Gastroesophageal sphincter (tissue), 4 donors: Measurements from ENCODE around the gene POGLUT2. TPM values are rescaled to one million over a fixed set of nuclear protein-coding genes. Genes with fewer than 3 reads are reported as not detected.
"Not testable (repeated sequence)": the region's sequence is repeated elsewhere in the genome, so short reads cannot be mapped to it uniquely, and the experiment has no call there.

Experiments
- ATAC-seq: fragments of 150-250 bp; one replicate; pipeline ENCODE4 v1.9.1; 2016; ENCODE audit warnings: mild to moderate bottlenecking, moderate library complexity
- H3K27ac ChIP-seq, 4 donors: fragments of 200-600 bp; sonication (generic) in 3 of 4; 1 replicate in 3 of 4; 2 replicates in 1 of 4; pipeline ENCODE4 v1.5.1; 2016 to 2019
- H3K27me3 ChIP-seq: fragments of 200-600 bp; sonication (generic); one replicate; pipeline ENCODE4 v1.5.1; 2019
- H3K36me3 ChIP-seq, 2 donors: fragments of 200-600 bp; sonication (generic); one replicate each; pipeline ENCODE4 v1.5.1; 2019; ENCODE audit warnings: control low read depth in 1 of 2
- H3K4me1 ChIP-seq, 3 donors: fragments of 200-600 bp; sonication (generic); 1 replicate in 2 of 3; 2 replicates in 1 of 3; pipeline ENCODE4 v1.5.1; 2016 to 2019; ENCODE audit warnings: control low read depth in 2 of 3
- H3K4me3 ChIP-seq, 2 donors: fragments of 200-600 bp; sonication (generic); one replicate each; pipeline ENCODE4 v1.5.1; 2019; ENCODE audit warnings: mild to moderate bottlenecking in 1 of 2, moderate library complexity in 1 of 2
- H3K9me3 ChIP-seq, 3 donors: fragments of 200-600 bp; sonication (generic); one replicate each; pipeline ENCODE4 v1.5.1; 2017 to 2019; ENCODE audit warnings: control low read depth in 2 of 3
- EP300 ChIP-seq: sonication (generic); formaldehyde crosslinking; IDR thresholded peaks from one replicate; pipeline ENCODE4 v1.6.1; 2017; ENCODE audit warnings: antibody characterized with exemption, mild to moderate bottlenecking
- POLR2A ChIP-seq, 2 donors: fragments of 450-650 bp; IDR thresholded peaks; one replicate each; pipeline ENCODE4 v1.6.1; 2017; ENCODE audit warnings: antibody characterized with exemption in 2 of 2, mild to moderate bottlenecking in 2 of 2, moderate library complexity in 1 of 2
- POLR2AphosphoS5 ChIP-seq: sonication (generic); formaldehyde crosslinking; IDR thresholded peaks from one replicate; pipeline ENCODE4 v1.6.1; 2017; ENCODE audit warnings: antibody characterized with exemption
- WGBS, 2 donors: methylation state at CpG; one replicate each; pipeline ENCODE4 v1.1.5; 2018; ENCODE audit warnings: low coverage in 1 of 2; 5-methylcytosine and 5-hydroxymethylcytosine counted together
- total RNA-seq, 4 donors: library from RNA; depleted of rRNA; stranded (reverse); fragments of >200 nt; gene quantifications; one replicate each; pipeline ENCODE4 v1.1.0, GENCODE V29; 2016
- TF ChIP-seq, protein P1 (sequence below), 4 experiments: fragments of 200-600 bp in 2 of 4; fragments of 450-650 bp in 2 of 4; sonication (generic) in 1 of 4; IDR thresholded peaks; one replicate each; pipeline ENCODE4 v1.5.1; 2017 to 2019; ENCODE audit warnings: antibody characterized with exemption in 4 of 4, mild to moderate bottlenecking in 2 of 4, moderate library complexity in 2 of 4

The POGLUT2 gene
- total RNA-seq, 4 donors from 2014 or later: 3.5 to 17.9 (median 6.9) TPM

- H3K27me3 ChIP-seq: no peaks in the 10 kb centered on the region
- no peak overlapping the region for H3K27ac ChIP-seq
- peaks cover 0 to 15% (median 7%) of the 10 kb centered on the region in 3 donors for H3K4me1 ChIP-seq
- whole genome bisulfite sequencing, 2 donors: 81 to 100% methylated on average over 3 to 9 of the region's 9 CpGs
- no peak overlapping the region for H3K4me3 ChIP-seq
- peaks cover 0 to 39% of the 10 kb centered on the region in 2 donors for H3K36me3 ChIP-seq
- ATAC-seq: no peak
- TF ChIP-seq POLR2A (IDR thresholded peaks at IDR 0.05) (no peak), EP300 (no peak), POLR2AphosphoS5 (no peak)
- TF ChIP-seq, protein P1, sequence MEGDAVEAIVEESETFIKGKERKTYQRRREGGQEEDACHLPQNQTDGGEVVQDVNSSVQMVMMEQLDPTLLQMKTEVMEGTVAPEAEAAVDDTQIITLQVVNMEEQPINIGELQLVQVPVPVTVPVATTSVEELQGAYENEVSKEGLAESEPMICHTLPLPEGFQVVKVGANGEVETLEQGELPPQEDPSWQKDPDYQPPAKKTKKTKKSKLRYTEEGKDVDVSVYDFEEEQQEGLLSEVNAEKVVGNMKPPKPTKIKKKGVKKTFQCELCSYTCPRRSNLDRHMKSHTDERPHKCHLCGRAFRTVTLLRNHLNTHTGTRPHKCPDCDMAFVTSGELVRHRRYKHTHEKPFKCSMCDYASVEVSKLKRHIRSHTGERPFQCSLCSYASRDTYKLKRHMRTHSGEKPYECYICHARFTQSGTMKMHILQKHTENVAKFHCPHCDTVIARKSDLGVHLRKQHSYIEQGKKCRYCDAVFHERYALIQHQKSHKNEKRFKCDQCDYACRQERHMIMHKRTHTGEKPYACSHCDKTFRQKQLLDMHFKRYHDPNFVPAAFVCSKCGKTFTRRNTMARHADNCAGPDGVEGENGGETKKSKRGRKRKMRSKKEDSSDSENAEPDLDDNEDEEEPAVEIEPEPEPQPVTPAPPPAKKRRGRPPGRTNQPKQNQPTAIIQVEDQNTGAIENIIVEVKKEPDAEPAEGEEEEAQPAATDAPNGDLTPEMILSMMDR (IDR thresholded peaks at IDR 0.05): no peak
- no peaks in the 10 kb centered on the region for H3K9me3 ChIP-seq
Observed at GRCh38 chr13:102793611-102794355, 5.0 kb downstream of the POGLUT2 start.

GRCh38 chr13:102792396-102792795 is 6.4 kb downstream of the POGLUT2 start:
- no peak for TF ChIP-seq EP300
- no peak for TF ChIP-seq POLR2A (IDR thresholded peaks at IDR 0.05)
- no peak for TF ChIP-seq POLR2AphosphoS5
- no peak for ATAC-seq
- H3K27me3 ChIP-seq: no peaks in the 10 kb centered on the region
- peaks cover 0 to 3% (median 0%) of the 10 kb centered on the region in 3 donors for H3K4me1 ChIP-seq
- no peaks in the 10 kb centered on the region for H3K9me3 ChIP-seq
- peaks cover 0 to 53% of the 10 kb centered on the region in 2 donors for H3K36me3 ChIP-seq
- H3K4me3 ChIP-seq: no peak overlapping the region
- no peak overlapping the region for H3K27ac ChIP-seq
- WGBS, 2 donors: 83% methylated on average over 1 of the region's 1 CpG

DNA sequence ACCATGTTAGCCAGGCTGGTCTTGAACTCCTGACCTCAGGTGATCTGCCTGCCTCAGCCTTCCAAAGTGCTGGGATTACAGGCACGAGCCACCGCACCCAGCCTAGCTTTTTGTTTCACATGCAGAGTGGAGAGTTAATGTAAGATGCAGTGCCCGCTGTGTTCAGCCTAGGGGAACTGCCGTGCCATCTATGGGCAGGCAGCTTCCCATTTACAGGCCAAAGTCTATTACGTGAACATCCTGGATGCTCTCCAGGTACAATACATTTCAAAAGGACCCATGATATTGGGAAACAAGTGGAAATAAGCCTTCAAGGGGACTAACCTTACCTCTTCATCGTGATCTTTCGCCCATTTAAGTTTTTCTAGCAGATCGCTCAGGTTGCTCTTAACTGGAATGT is 10.1 kb downstream of the POGLUT2 start:
- 92 to 100% methylated on average over 5 to 7 of the region's 8 CpGs for WGBS, 2 donors
- Histone ChIP-seq H3K4me1 (no peaks in the 10 kb centered on the region), H3K27ac (no peak overlapping the region), H3K4me3 (no peak overlapping the region), H3K9me3 (no peaks in the 10 kb centered on the region), H3K36me3 (peaks cover 0 to 90% of the 10 kb centered on the region in 2 donors), H3K27me3 (no peaks in the 10 kb centered on the region)
- no peak for ATAC-seq
- TF ChIP-seq, protein P1 (IDR thresholded peaks at IDR 0.05): no peak
- no peak for TF ChIP-seq EP300
- no peak for TF ChIP-seq POLR2AphosphoS5
- no peak for TF ChIP-seq POLR2A (IDR thresholded peaks at IDR 0.05)

- Histone ChIP-seq H3K27ac (no peak overlapping the region), H3K4me1 (no peaks in the 10 kb centered on the region), H3K27me3 (no peaks in the 10 kb centered on the region), H3K36me3 (peaks cover 0 to 76% of the 10 kb centered on the region in 2 donors), H3K9me3 (no peaks in the 10 kb centered on the region), H3K4me3 (no peak overlapping the region)
- TF ChIP-seq POLR2A (IDR thresholded peaks at IDR 0.05) (no peak), POLR2AphosphoS5 (no peak), EP300 (no peak)
- TF ChIP-seq, protein P1 (IDR thresholded peaks at IDR 0.05): no peak
- no peak for ATAC-seq
- whole genome bisulfite sequencing, 2 donors: 85% methylated on average over 3 of the region's 3 CpGs; no CpG with 5 or more reads in 1 of the 2 donors
Observed at GRCh38 chr13:102784483-102784882, 14.3 kb downstream of the POGLUT2 start.

- no peak for ATAC-seq
- no peak for TF ChIP-seq POLR2AphosphoS5
- no peak for TF ChIP-seq EP300
- no peak for TF ChIP-seq POLR2A (IDR thresholded peaks at IDR 0.05)
- WGBS, 2 donors: no CpG with 5 or more reads among the region's 1 CpG
Observed at GRCh38 chr13:102781591-102781990, 17.2 kb downstream of the POGLUT2 start.

DNA sequence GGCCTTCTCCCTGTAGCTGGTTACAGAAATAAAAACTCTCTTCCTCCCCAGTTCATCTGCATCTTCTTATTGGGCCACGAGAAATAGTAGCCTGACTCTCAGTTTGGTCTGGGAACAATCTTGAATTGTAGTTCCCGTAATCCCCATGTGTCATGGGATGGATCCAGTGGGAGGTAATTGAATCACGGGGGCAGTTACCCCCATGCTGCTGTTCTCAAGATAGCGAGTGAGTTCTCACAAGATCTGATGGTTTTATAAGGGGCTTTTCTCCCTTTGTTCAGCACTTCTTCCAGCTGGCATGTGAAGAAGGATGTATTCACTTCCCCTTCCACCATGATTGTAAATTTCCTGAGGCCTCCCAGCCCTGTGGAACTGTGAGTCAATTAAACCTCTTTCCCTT is 18.1 kb downstream of the POGLUT2 start:
- not testable (repeated sequence) for H3K9me3 ChIP-seq, H3K4me1 ChIP-seq, H3K27ac ChIP-seq, H3K27me3 ChIP-seq, H3K4me3 ChIP-seq, ATAC-seq
- 89 to 100% methylated on average over 1 to 2 of the region's 4 CpGs for WGBS, 2 donors
- peaks cover 0 to 38% of the 10 kb centered on the region in 2 donors for H3K36me3 ChIP-seq

More at GRCh38 chr13:102781591-102781990, 17.2 kb downstream of the POGLUT2 start:
- Histone ChIP-seq H3K36me3 (peaks cover 0 to 48% of the 10 kb centered on the region in 2 donors), H3K4me3 (no peak overlapping the region), H3K27me3 (no peaks in the 10 kb centered on the region), H3K4me1 (no peaks in the 10 kb centered on the region), H3K27ac (no peak overlapping the region), H3K9me3 (no peaks in the 10 kb centered on the region)
